Smooth muscle cell (in vitro differentiated cells): ENCODE results near the gene SH3YL1. TPM values are rescaled to one million over a fixed set of nuclear protein-coding genes. Genes with fewer than 3 reads are reported as not detected.

Experiments used
- DNase-seq: peaks from one replicate; lab custom pipeline; 2025; ENCODE audit not compliant: unreplicated experiment; lab: John Stamatoyannopoulos, UW
- H2AFZ ChIP-seq: fragments of 200-600 bp; sonication (generic); 2 replicates; pipeline ENCODE4 v1.6.0; 2016; ENCODE audit warnings: antibody characterized with exemption, low read depth, mild to moderate bottlenecking
- H3F3A ChIP-seq: fragments of 200-600 bp; sonication (generic); 2 replicates; pipeline ENCODE4 v1.6.0; 2017; ENCODE audit warnings: antibody characterized with exemption, low read depth
- H3K27ac ChIP-seq: fragments of 200-600 bp; sonication (generic); 2 replicates; pipeline ENCODE4 v1.5.1; 2016; ENCODE audit warnings: low read depth, mild to moderate bottlenecking
- H3K27me3 ChIP-seq: fragments of 200-600 bp; sonication (generic); 2 replicates; pipeline ENCODE4 v1.6.1; 2016; ENCODE audit warnings: low read depth, mild to moderate bottlenecking
- H3K36me3 ChIP-seq: fragments of 200-600 bp; sonication (generic); 2 replicates; pipeline ENCODE4 v1.5.1; 2016; ENCODE audit warnings: low read depth
- H3K4me1 ChIP-seq: fragments of 200-600 bp; sonication (generic); 2 replicates; pipeline ENCODE4 v1.5.1; 2016; ENCODE audit warnings: low read depth
- H3K4me2 ChIP-seq: fragments of 200-600 bp; sonication (generic); 2 replicates; pipeline ENCODE4 v1.6.0; 2016; ENCODE audit warnings: mild to moderate bottlenecking
- H3K4me3 ChIP-seq: fragments of 200-600 bp; sonication (generic); 2 replicates; pipeline ENCODE4 v1.5.1; 2016; ENCODE audit warnings: mild to moderate bottlenecking
- H3K79me2 ChIP-seq: fragments of 200-600 bp; sonication (generic); 2 replicates; pipeline ENCODE4 v1.6.0; 2016; ENCODE audit warnings: low read depth, mild to moderate bottlenecking
- H3K9ac ChIP-seq: fragments of 200-600 bp; sonication (generic); 2 replicates; pipeline ENCODE4 v1.6.0; 2016; ENCODE audit warnings: low read depth
- H3K9me3 ChIP-seq: fragments of 200-600 bp; sonication (generic); replicated peaks from 2 replicates; pipeline ENCODE4 v1.5.1; 2016; ENCODE audit warnings: low read depth
- H4K20me1 ChIP-seq: fragments of 200-600 bp; sonication (generic); 2 replicates; pipeline ENCODE4 v1.6.0; 2016; ENCODE audit warnings: low read depth
- CTCF ChIP-seq: fragments of 200-600 bp; sonication (generic); IDR thresholded peaks from 2 replicates; pipeline ENCODE4 v1.5.1; 2017; ENCODE audit warnings: borderline replicate concordance, mild to moderate bottlenecking, antibody characterized with exemption; ENCODE audit not compliant: insufficient read depth, poor library complexity, severe bottlenecking
- WGBS: methylation state at CpG from one replicate; pipeline ENCODE4 v1.1.7; 2016; ENCODE audit warnings: low lambda C conversion rate; 5-methylcytosine and 5-hydroxymethylcytosine counted together
- polyA plus RNA-seq: library from polyadenylated mRNA; unstranded; fragments of >200 nt; fragmentation: Nextera tagmentation; extraction: Ambion mirVana; gene quantifications from 2 replicates; pipeline ENCODE4 v1.2.1, GENCODE V29; 2016
- total RNA-seq: library from RNA; depleted of rRNA; stranded (reverse); fragments of >200 nt; gene quantifications from 2 replicates; pipeline ENCODE4 v1.2.3, GENCODE V29; 2014

SH3YL1 gene
- total and polyA plus RNA-seq, 2 experiments from 2014 or later = 12.1 to 42.8 TPM

GRCh38 chr2:264493-265468, 949 bp upstream of the SH3YL1 start, which contains the start of gene ACP1:
ACP1 (plus strand) TSS chr2:264947; CDS start chr2:264965, 18 bp downstream.
- H3F3A ChIP-seq = no peaks in the 10 kb centered on the region
- no peaks in the 10 kb centered on the region for H3K9me3 ChIP-seq
- H3K4me2 ChIP-seq = peak within 1 kb of the TSS; percentile 87
- TF ChIP-seq CTCF = no peak
- H3K27me3 ChIP-seq = no peaks in the 10 kb centered on the region
- peaks cover 57% of the 10 kb centered on the region for H3K79me2 ChIP-seq
- DNase-seq = peak; percentile 79
- peak within 1 kb of the TSS; percentile 91 for H3K9ac ChIP-seq
- under 1% methylated on average over 63 of the region's 73 CpGs for WGBS
- peak within 1 kb of the TSS; percentile 77 for H3K4me3 ChIP-seq
- peak within 1 kb of the TSS; percentile 97 for H2AFZ ChIP-seq
- H3K27ac ChIP-seq = peak within 1 kb of the TSS; percentile 75
- peaks cover 10% of the 10 kb centered on the region for H3K4me1 ChIP-seq
- H3K36me3 ChIP-seq = no peaks in the 10 kb centered on the region
- H4K20me1 ChIP-seq = peaks cover 38% of the 10 kb centered on the region

- no peak for DNase-seq
- H4K20me1 ChIP-seq = peaks cover 22% of the 10 kb centered on the region
- H3K4me2 ChIP-seq = peak overlapping the region; percentile 87
- peak overlapping the region; percentile 52 for H3K27ac ChIP-seq
- peaks cover 46% of the 10 kb centered on the region for H3K79me2 ChIP-seq
- H2AFZ ChIP-seq = peak overlapping the region; percentile 87
- no peaks in the 10 kb centered on the region for H3K36me3 ChIP-seq
- WGBS = 27% methylated on average over 42 of the region's 42 CpGs
- H3K9ac ChIP-seq = no peak overlapping the region
- no peaks in the 10 kb centered on the region for H3F3A ChIP-seq
- peak overlapping the region; percentile 77 for H3K4me3 ChIP-seq
- peaks cover 4% of the 10 kb centered on the region for H3K9me3 ChIP-seq
- no peaks in the 10 kb centered on the region for H3K27me3 ChIP-seq
- TF ChIP-seq CTCF = no peak
- H3K4me1 ChIP-seq = peaks cover 10% of the 10 kb centered on the region
These were observed 652 bp downstream of the SH3YL1 start for GRCh38 chr2:263022-263738.

DNA sequence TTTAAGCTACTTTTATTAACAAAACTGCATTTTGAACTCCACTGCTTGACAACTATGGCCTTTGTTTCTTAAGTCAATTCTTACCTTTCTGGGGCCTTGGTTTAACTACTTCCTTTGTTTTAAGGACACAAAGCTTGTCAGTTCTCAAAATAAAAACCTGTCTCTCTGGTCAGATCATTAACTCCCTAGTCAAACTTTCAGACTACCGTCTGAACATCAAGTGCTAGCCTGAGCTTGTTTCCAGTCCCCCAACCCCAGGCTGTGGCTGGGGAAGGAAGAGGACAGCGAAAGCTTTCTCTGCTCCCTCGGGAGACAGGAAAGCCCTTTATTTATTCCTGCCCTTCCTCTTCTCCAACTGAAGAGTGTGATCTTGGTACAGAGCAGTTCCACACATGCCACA, 1.7 kb downstream of the SH3YL1 start:
- H3K4me2 ChIP-seq = peak overlapping the region; percentile 7

More for the DNA sequence above, 1.7 kb downstream of the SH3YL1 start:
- no peaks in the 10 kb centered on the region for H3K27me3 ChIP-seq
- H2AFZ ChIP-seq = no peak overlapping the region
- TF ChIP-seq CTCF = no peak
- DNase-seq = no peak
- H3K79me2 ChIP-seq = peaks cover 36% of the 10 kb centered on the region
- peaks cover 9% of the 10 kb centered on the region for H3K9me3 ChIP-seq
- peaks cover 11% of the 10 kb centered on the region for H4K20me1 ChIP-seq
- H3K4me1 ChIP-seq = peaks cover 10% of the 10 kb centered on the region
- no peaks in the 10 kb centered on the region for H3K36me3 ChIP-seq
- H3K27ac ChIP-seq = peak overlapping the region; percentile 67
- WGBS = 73% methylated on average over 3 of the region's 3 CpGs
- H3K4me3 ChIP-seq = peak overlapping the region; percentile 77
- no peaks in the 10 kb centered on the region for H3F3A ChIP-seq
- no peak overlapping the region for H3K9ac ChIP-seq
